B cell (primary cell): ENCODE data around the gene MRPL20. TPM values are rescaled to one million over a fixed set of nuclear protein-coding genes. Genes with fewer than 3 reads are reported as not detected.

Source experiments
- ATAC-seq: fragments of 200-7000 bp; cut with Tn5 transposase; one replicate; pipeline ENCODE4 v1.10.0; 2021; ENCODE audit warnings: low read depth, mild to moderate bottlenecking, moderate number of reproducible peaks, moderate library complexity
- CTCF ChIA-PET: fragments of 350-600 bp; sonication (Branson Sonifier 250); formaldehyde crosslinking; loops from one replicate; lab custom pipeline; 2021; ENCODE audit warnings: antibody characterized with exemption, inconsistent platforms; lab: Charles Lee
- POLR2A ChIA-PET: fragments of 350-600 bp; sonication (Branson Sonifier 250); formaldehyde crosslinking; loops from one replicate; lab custom pipeline; 2021; ENCODE audit warnings: antibody characterized with exemption; lab: Charles Lee
- DNase-seq: peaks from one replicate; pipeline ENCODE4 v3.0.0; 2013
- H2AFZ ChIP-seq: 2 replicates; pipeline ENCODE4 v1.6.1; 2012; ENCODE audit warnings: mild to moderate bottlenecking, low read depth, low read length; ENCODE audit not compliant: insufficient read depth, poor library complexity, severe bottlenecking
- H3K27ac ChIP-seq, 2 donors: 1 replicate in 1 of 2; 2 replicates in 1 of 2; pipeline ENCODE4 v1.5.1; 2012 to 2013; ENCODE audit warnings: low read length in 2 of 2, mild to moderate bottlenecking in 2 of 2, moderate library complexity in 1 of 2
- H3K27me3 ChIP-seq, 4 experiments: fragments of 200-600 bp in 1 of 4; sonication (generic) in 1 of 4; replicated peaks in 1 of 4; 1 replicate in 2 of 4; 2 replicates in 2 of 4; pipeline versions ENCODE4 v1.6.1 to v1.7.0; 2013 to 2016; ENCODE audit warnings: low read length in 3 of 4, mild to moderate bottlenecking in 2 of 4, mixed read lengths in 1 of 4, moderate library complexity in 1 of 4; ENCODE audit not compliant: insufficient read depth in 4 of 4, control insufficient read depth in 3 of 4; ENCODE audit errors: control extremely low read depth in 1 of 4
- H3K36me3 ChIP-seq, 2 experiments: replicated peaks in 1 of 2; 1 replicate in 1 of 2; 2 replicates in 1 of 2; pipeline versions ENCODE4 v1.6.1 to v1.7.1; 2013; ENCODE audit warnings: low read length in 1 of 2; ENCODE audit not compliant: insufficient read depth in 2 of 2, control insufficient read depth in 1 of 2; ENCODE audit errors: control extremely low read depth in 1 of 2, extremely low read depth in 1 of 2
- H3K4me1 ChIP-seq, 2 donors: fragments of 200-600 bp in 1 of 2; sonication (generic) in 1 of 2; 1 replicate in 1 of 2; 2 replicates in 1 of 2; pipeline versions ENCODE4 v1.5.1 to v1.6.1; 2013 to 2017; ENCODE audit warnings: low read length in 2 of 2; ENCODE audit not compliant: control insufficient read depth in 2 of 2, insufficient read depth in 2 of 2
- H3K4me2 ChIP-seq: replicated peaks from 2 replicates; pipeline ENCODE3; 2012; ENCODE audit warnings: mild to moderate bottlenecking, low read depth, low read length; ENCODE audit not compliant: poor library complexity, severe bottlenecking
- H3K4me3 ChIP-seq, 5 experiments: fragments of 200-600 bp in 1 of 5; sonication (generic) in 1 of 5; 1 replicate in 3 of 5; 2 replicates in 2 of 5; pipeline versions ENCODE4 v1.5.1 to v1.7.0; 2011 to 2016; ENCODE audit warnings: low read length in 4 of 5, mild to moderate bottlenecking in 4 of 5, low read depth in 2 of 5, control low read depth in 1 of 5, moderate library complexity in 1 of 5; ENCODE audit not compliant: insufficient read depth in 1 of 5; ENCODE audit errors: control extremely low read depth in 1 of 5, extremely low read depth in 1 of 5
- H3K79me2 ChIP-seq: fragments of 200-600 bp; sonication (generic); one replicate; pipeline ENCODE4 v1.6.0; 2016; ENCODE audit warnings: low read length; ENCODE audit not compliant: control insufficient read depth, insufficient read depth
- H3K9ac ChIP-seq: fragments of 200-600 bp; sonication (generic); 2 replicates; pipeline ENCODE4 v1.6.1; 2017; ENCODE audit warnings: mild to moderate bottlenecking, low read length, moderate library complexity
- H3K9me3 ChIP-seq, 3 donors: one replicate each; pipeline versions ENCODE4 v1.6.1 to v1.7.1; 2013; ENCODE audit warnings: low read length in 2 of 3; ENCODE audit not compliant: control insufficient read depth in 2 of 3, insufficient read depth in 1 of 3; ENCODE audit errors: control extremely low read depth in 1 of 3
- H4K20me1 ChIP-seq: 2 replicates; pipeline ENCODE4 v1.6.0; 2012; ENCODE audit warnings: mild to moderate bottlenecking, low read length; ENCODE audit not compliant: insufficient read depth, control insufficient read depth, poor library complexity, severe bottlenecking
- H3K27ac Mint-ChIP-seq: one replicate; pipeline ENCODE4 v1.8.0; 2021; ENCODE audit warnings: mixed read lengths
- H3K27me3 Mint-ChIP-seq: one replicate; pipeline ENCODE4 v1.8.0; 2021; ENCODE audit warnings: mixed read lengths
- H3K4me1 Mint-ChIP-seq: one replicate; pipeline ENCODE4 v1.8.0; 2021; ENCODE audit warnings: mixed read lengths
- H3K4me3 Mint-ChIP-seq: one replicate; pipeline ENCODE4 v1.8.0; 2021; ENCODE audit warnings: mixed read lengths
- H3K9me3 Mint-ChIP-seq: one replicate; pipeline ENCODE4 v1.8.0; 2022; ENCODE audit warnings: mixed read lengths; ENCODE audit not compliant: insufficient read depth
- CTCF ChIP-seq: fragments of 200-600 bp; IDR thresholded peaks from one replicate; pipeline ENCODE4 v1.8.0; 2022; ENCODE audit warnings: antibody characterized with exemption, mild to moderate bottlenecking
- EZH2 ChIP-seq: IDR thresholded peaks from 2 replicates; pipeline ENCODE4 v1.6.1; 2012; ENCODE audit warnings: borderline replicate concordance, low read depth, mild to moderate bottlenecking, moderate library complexity, low read length; ENCODE audit not compliant: insufficient read depth, poor library complexity, severe bottlenecking
- WGBS: methylation state at CpG from one replicate; pipeline ENCODE4 v1.1.5; 2013; ENCODE audit warnings: missing lambda C conversion rate; ENCODE audit not compliant: insufficient coverage; 5-methylcytosine and 5-hydroxymethylcytosine counted together
- intact Hi-C: fragments of 100-400 bp; cut with micrococcal nuclease; formaldehyde crosslinking; loops from one replicate; pipeline ENCODE4 v1.10.0; 2022
- polyA plus RNA-seq: library from polyadenylated mRNA; depleted of rRNA; stranded (reverse); fragments of >200 nt; gene quantifications from 2 replicates; pipeline ENCODE4 v1.2.3, GENCODE V29; 2012
- total RNA-seq, 2 donors: library from RNA; stranded (reverse); fragments of 120-200 nt in 1 of 2; gene quantifications; 1 replicate in 1 of 2; 2 replicates in 1 of 2; pipeline versions ENCODE4 v1.2.3 to v1.2.4, GENCODE V29; 2013 to 2022

MRPL20 gene
- total and polyA plus RNA-seq, 2 donors (not counting 1 experiment from before 2014, with no cell fraction given): 55.9 to 119 TPM

GRCh38 chr1:1435106-1435903 is 28.2 kb upstream of the MRPL20 start, which contains the start of gene VWA1:
Gene VWA1 (plus strand): TSS chr1:1435690. CDS start chr1:1435749, 59 bp downstream.
- peak within 1 kb of the TSS; percentile 33 for H2AFZ ChIP-seq
- peaks cover 0 to 31% (median 0%) of the 10 kb centered on the region in 3 donors for H3K9me3 ChIP-seq
- peak within 1 kb of the TSS; percentile 64 for H3K4me3 Mint-ChIP-seq
- WGBS: 7% methylated on average over 89 of the region's 89 CpGs
- H4K20me1 ChIP-seq: no peaks in the 10 kb centered on the region
- H3K9me3 Mint-ChIP-seq: no peaks in the 10 kb centered on the region
- intact Hi-C loops: no loop called here
- peak within 1 kb of the TSS in 3 of 5 experiments; percentile 21 to 41 (median 40) for H3K4me3 ChIP-seq
- peak within 1 kb of the TSS; percentile 31 for H3K9ac ChIP-seq
- POLR2A ChIA-PET: no interaction called here
- H3K27me3 ChIP-seq: peaks cover 0 to 70% (median 33%) of the 10 kb centered on the region in 4 experiments
- DNase-seq: peak; percentile 79
- H3K27ac Mint-ChIP-seq: peak within 1 kb of the TSS; percentile 50
- H3K79me2 ChIP-seq: no peaks in the 10 kb centered on the region
- H3K27ac ChIP-seq: no peak within 1 kb of the TSS
- TF ChIP-seq EZH2: no peak
- CTCF ChIA-PET: no interaction called here
- peaks cover 12% of the 10 kb centered on the region for H3K4me1 Mint-ChIP-seq
- ATAC-seq: peak; percentile 92
- H3K27me3 Mint-ChIP-seq: peaks cover 20% of the 10 kb centered on the region
- H3K4me1 ChIP-seq: peaks cover 35% of the 10 kb centered on the region in 2 donors
- no peaks in the 10 kb centered on the region for H3K36me3 ChIP-seq
- H3K4me2 ChIP-seq: peak within 1 kb of the TSS; percentile 86

- H3K4me1 ChIP-seq: peaks cover 35% of the 10 kb centered on the region in 2 donors
- H3K79me2 ChIP-seq: no peaks in the 10 kb centered on the region
- peaks cover 24% of the 10 kb centered on the region for H3K27me3 Mint-ChIP-seq
- ChIA-PET CTCF (no interaction called here), POLR2A (no interaction called here)
- no peak overlapping the region for H3K9ac ChIP-seq
- H4K20me1 ChIP-seq: no peaks in the 10 kb centered on the region
- intact Hi-C loops: no loop called here
- H3K9me3 ChIP-seq: peaks cover 0 to 31% (median 0%) of the 10 kb centered on the region in 3 donors
- no peaks in the 10 kb centered on the region for H3K9me3 Mint-ChIP-seq
- H3K27ac Mint-ChIP-seq: peak overlapping the region; percentile 50
- no peaks in the 10 kb centered on the region for H3K36me3 ChIP-seq
- no peak for ATAC-seq
- no peak for DNase-seq
- H3K4me3 ChIP-seq: no peak overlapping the region
- H3K4me1 Mint-ChIP-seq: peaks cover 12% of the 10 kb centered on the region
- peaks cover 0 to 71% (median 33%) of the 10 kb centered on the region in 4 experiments for H3K27me3 ChIP-seq
- no peak for TF ChIP-seq CTCF
- peak overlapping the region; percentile 64 for H3K4me3 Mint-ChIP-seq
- 72% methylated on average over 3 of the region's 4 CpGs for WGBS
- no peak overlapping the region for H3K27ac ChIP-seq
- H2AFZ ChIP-seq: no peak overlapping the region
- peak overlapping the region; percentile 86 for H3K4me2 ChIP-seq
Observed at GRCh38 chr1:1434824-1435105, 27.7 kb upstream of the MRPL20 start.
